Activated CD4-positive, alpha-beta T cell treated with anti-CD3 and anti-CD28 coated beads, Interleukin-10, Interleukin-2, amounts not matched to agents 100 ng/mL and 50 ng/mL, durations not matched to agents 16 hours and 8 hours (primary cell): ENCODE data around the gene GHR.

ENCODE experiments used
- DNase-seq: peaks from one replicate; pipeline ENCODE4 v3.0.0-alpha.2; 2020

GHR gene

GRCh38 chr5:42612750-42613366, 189.6 kb downstream of the GHR start:
- DNase-seq: no peak

GRCh38 chr5:42614509-42614908, 191.3 kb downstream of the GHR start:
- DNase-seq: no peak

GRCh38 chr5:42620579-42621216, 197.5 kb downstream of the GHR start:
- DNase-seq: no peak

- no peak for DNase-seq
Observed at GRCh38 chr5:42621242-42621641, 198.0 kb downstream of the GHR start.

GRCh38 chr5:42621662-42622061, 198.4 kb downstream of the GHR start:
- DNase-seq: no peak

GRCh38 chr5:42624912-42625311, 201.7 kb downstream of the GHR start:
- DNase-seq: no peak

GRCh38 chr5:42626462-42626861, 203.2 kb downstream of the GHR start:
- DNase-seq: no peak

GRCh38 chr5:42628821-42629220, 205.6 kb downstream of the GHR start:
- DNase-seq: no peak

GRCh38 chr5:42629284-42629683, 206.0 kb downstream of the GHR start:
- no peak for DNase-seq

GRCh38 chr5:42631241-42631640, 208.0 kb downstream of the GHR start:
- DNase-seq: no peak

- no peak for DNase-seq
Observed at GRCh38 chr5:42632354-42632900, 209.2 kb downstream of the GHR start.

- no peak for DNase-seq
Observed at GRCh38 chr5:42634575-42634974, 211.3 kb downstream of the GHR start.

- DNase-seq: no peak
Observed at GRCh38 chr5:42636425-42636824, 213.2 kb downstream of the GHR start.

GRCh38 chr5:42636946-42637345, 213.7 kb downstream of the GHR start:
- DNase-seq: no peak

- no peak for DNase-seq
Observed at GRCh38 chr5:42638972-42639371, 215.7 kb downstream of the GHR start.

- no peak for DNase-seq
Observed at GRCh38 chr5:42640835-42641234, 217.6 kb downstream of the GHR start.

GRCh38 chr5:42641336-42642005, 218.2 kb downstream of the GHR start:
- DNase-seq: no peak

- no peak for DNase-seq
Observed at GRCh38 chr5:42642006-42642405, 218.8 kb downstream of the GHR start.

GRCh38 chr5:42643360-42643759, 220.1 kb downstream of the GHR start:
- DNase-seq: no peak

- no peak for DNase-seq
Observed at GRCh38 chr5:42645138-42645537, 221.9 kb downstream of the GHR start.

- no peak for DNase-seq
Observed at GRCh38 chr5:42648036-42648435, 224.8 kb downstream of the GHR start.

- no peak for DNase-seq
Observed at GRCh38 chr5:42648915-42649314, 225.7 kb downstream of the GHR start.

GRCh38 chr5:42650084-42650483, 226.8 kb downstream of the GHR start:
- no peak for DNase-seq

GRCh38 chr5:42653705-42654104, 230.5 kb downstream of the GHR start:
- no peak for DNase-seq
